ENCODE results near the gene FRMD4B. TPM values are rescaled to one million over a fixed set of nuclear protein-coding genes. Genes with fewer than 3 reads are reported as not detected.

The FRMD4B gene
- total RNA-seq, 1 donor from 2014 or later: not detected

DNA sequence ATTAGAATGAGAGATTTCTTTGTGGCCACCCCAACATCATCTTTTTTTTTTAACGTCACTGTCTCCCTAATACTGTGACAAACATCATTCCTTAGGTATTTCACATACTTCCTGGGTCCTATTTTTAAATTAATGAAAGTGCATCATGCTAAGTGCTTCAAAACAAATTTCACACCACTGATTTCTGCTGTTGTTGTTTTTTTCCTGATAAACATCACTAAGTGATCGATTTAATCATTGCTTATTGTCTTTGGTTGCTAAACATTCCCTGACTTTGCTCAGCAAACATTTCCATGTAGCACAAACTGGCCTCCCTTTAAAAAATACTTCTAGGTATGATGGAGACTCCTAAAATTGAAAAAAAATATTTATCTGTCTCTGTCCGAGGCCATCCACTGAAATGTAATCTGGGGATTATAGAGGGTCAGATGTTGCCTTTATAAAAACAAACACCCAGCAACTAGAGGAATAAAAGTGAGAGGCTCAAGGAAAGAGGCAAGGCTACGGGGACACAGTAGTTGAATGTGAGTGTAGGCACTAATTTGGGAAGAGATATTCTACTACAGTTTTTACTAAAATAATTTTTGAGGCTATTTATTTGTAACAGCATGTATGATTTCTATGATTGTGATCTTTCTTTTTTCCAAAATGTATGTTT lies 243.0 kb downstream of the FRMD4B start:
- CTCF ChIA-PET: no interaction called here
- TF ChIP-seq CTCF (IDR thresholded peaks at IDR 0.05): no peak
- H3K27ac Mint-ChIP-seq: no peak overlapping the region
- POLR2A ChIA-PET: no interaction called here
- no peaks in the 10 kb centered on the region for H3K4me1 Mint-ChIP-seq
- DNase-seq (no peak), ATAC-seq (ENCODE audit: low read depth) (no peak)
- no peak overlapping the region for H3K4me3 Mint-ChIP-seq
- intact Hi-C loops (cut with micrococcal nuclease): no loop called here
- peaks cover 7% of the 10 kb centered on the region for H3K27me3 Mint-ChIP-seq
- H3K36me3 Mint-ChIP-seq (ENCODE audit: low read depth): no peaks in the 10 kb centered on the region
- H3K9me3 Mint-ChIP-seq: no peaks in the 10 kb centered on the region

DNA sequence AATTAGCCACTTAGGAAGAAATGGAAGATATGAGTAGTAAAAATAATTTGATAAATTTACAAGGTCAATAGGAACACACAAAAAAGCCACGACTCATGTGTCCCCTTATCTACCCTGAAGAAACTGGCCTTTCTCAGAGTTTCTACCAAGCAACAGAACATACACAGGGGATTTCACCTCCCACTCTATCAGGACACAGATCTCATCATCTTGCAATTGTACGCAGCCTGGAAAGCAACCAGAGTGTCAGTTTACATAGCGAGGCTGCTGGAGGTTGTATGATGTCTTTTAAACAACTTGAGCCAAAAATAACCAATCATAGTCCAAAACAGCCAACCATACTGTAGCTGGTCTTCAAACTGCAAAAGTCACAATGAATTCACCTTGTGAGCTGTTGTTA lies 243.8 kb downstream of the FRMD4B start:
- DNase-seq (no peak), ATAC-seq (ENCODE audit: low read depth) (no peak)
- Mint-ChIP-seq H3K36me3 (ENCODE audit: low read depth) (no peaks in the 10 kb centered on the region), H3K27ac (no peak overlapping the region), H3K4me3 (no peak overlapping the region), H3K9me3 (no peaks in the 10 kb centered on the region), H3K27me3 (peaks cover 5% of the 10 kb centered on the region), H3K4me1 (no peaks in the 10 kb centered on the region)
- ChIA-PET CTCF (no interaction called here), POLR2A (no interaction called here)
- TF ChIP-seq CTCF (IDR thresholded peaks at IDR 0.05): no peak
- intact Hi-C loops (cut with micrococcal nuclease): no loop called here

DNA sequence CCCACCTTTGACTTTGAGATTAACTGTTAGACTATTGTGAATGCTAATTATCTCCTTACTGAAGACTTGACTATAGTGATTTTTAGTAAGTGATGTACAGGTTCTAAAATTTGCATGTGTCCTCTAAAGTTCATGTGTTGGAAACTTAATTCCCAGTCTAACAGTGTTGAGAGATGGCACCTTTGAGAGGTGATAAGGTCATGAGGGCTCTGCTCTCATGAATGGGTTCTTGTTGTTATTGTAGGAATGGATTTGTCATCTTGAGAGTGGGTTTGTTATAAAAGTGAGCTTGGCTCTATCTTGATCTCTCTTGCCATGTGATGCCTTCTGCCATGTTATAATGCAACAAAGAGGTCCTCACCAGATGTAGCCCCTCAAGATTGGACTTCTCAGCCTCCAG lies 244.6 kb downstream of the FRMD4B start:
- Mint-ChIP-seq H3K27ac (no peak overlapping the region), H3K27me3 (peaks cover 5% of the 10 kb centered on the region), H3K4me1 (no peaks in the 10 kb centered on the region), H3K9me3 (no peaks in the 10 kb centered on the region), H3K4me3 (no peak overlapping the region), H3K36me3 (ENCODE audit: low read depth) (no peaks in the 10 kb centered on the region)
- CTCF ChIA-PET: no interaction called here
- no peak for TF ChIP-seq CTCF (IDR thresholded peaks at IDR 0.05)
- DNase-seq (no peak), ATAC-seq (ENCODE audit: low read depth) (no peak)
- POLR2A ChIA-PET: no interaction called here
- intact Hi-C loops (cut with micrococcal nuclease): no loop called here

GRCh38 chr3:69137412-69137811 lies 248.5 kb downstream of the FRMD4B start:
- ChIA-PET CTCF (no interaction called here), POLR2A (no interaction called here)
- DNase-seq (no peak), ATAC-seq (ENCODE audit: low read depth) (no peak)
- Mint-ChIP-seq H3K27ac (no peak overlapping the region), H3K4me1 (no peaks in the 10 kb centered on the region), H3K9me3 (no peaks in the 10 kb centered on the region), H3K36me3 (ENCODE audit: low read depth) (no peaks in the 10 kb centered on the region), H3K4me3 (no peak overlapping the region), H3K27me3 (peaks cover 7% of the 10 kb centered on the region)
- intact Hi-C loops (cut with micrococcal nuclease): no loop called here
- no peak for TF ChIP-seq CTCF (IDR thresholded peaks at IDR 0.05)

GRCh38 chr3:69137005-69137404 lies 248.9 kb downstream of the FRMD4B start:
- Mint-ChIP-seq H3K9me3 (no peaks in the 10 kb centered on the region), H3K4me3 (no peak overlapping the region), H3K36me3 (ENCODE audit: low read depth) (no peaks in the 10 kb centered on the region), H3K27ac (no peak overlapping the region), H3K4me1 (no peaks in the 10 kb centered on the region), H3K27me3 (peaks cover 7% of the 10 kb centered on the region)
- CTCF ChIA-PET: interaction anchor here (1.0 kb wide), 1 partner anchor 16 kb away, joined by 4 read pairs; no protein-coding TSS in a partner anchor
- intact Hi-C loops (cut with micrococcal nuclease): no loop called here
- no peak for DNase-seq
- no peak for ATAC-seq (ENCODE audit: low read depth)
- POLR2A ChIA-PET: no interaction called here
- TF ChIP-seq CTCF (IDR thresholded peaks at IDR 0.05): no peak

Measured in activated B cell treated with CpG ODN at 0.5 μM for 24 hours (primary cell).